Skeletal muscle tissue (tissue), 4 donors: Measurements from ENCODE around the gene PTPN2. TPM values are rescaled to one million over a fixed set of nuclear protein-coding genes. Genes with fewer than 3 reads are reported as not detected.

Experiments used
- H3K27ac ChIP-seq: one replicate; pipeline ENCODE4 v1.7.0; 2013; ENCODE audit warnings: mild to moderate bottlenecking, low read depth, low read length, inconsistent platforms
- H3K27me3 ChIP-seq, 3 donors: one replicate each; pipeline ENCODE4 v1.7.0; 2013; ENCODE audit warnings: low read length in 3 of 3; ENCODE audit not compliant: control insufficient read depth in 3 of 3, insufficient read depth in 3 of 3
- H3K36me3 ChIP-seq, 3 donors: one replicate each; pipeline ENCODE4 v1.7.0; 2013; ENCODE audit warnings: low read length in 3 of 3; ENCODE audit not compliant: control insufficient read depth in 3 of 3, insufficient read depth in 3 of 3
- H3K4me1 ChIP-seq, 3 donors: one replicate each; pipeline ENCODE4 v1.7.0; 2013; ENCODE audit warnings: low read length in 3 of 3, mild to moderate bottlenecking in 3 of 3; ENCODE audit not compliant: control insufficient read depth in 3 of 3, insufficient read depth in 3 of 3
- H3K4me3 ChIP-seq, 3 donors: one replicate each; pipeline ENCODE4 v1.7.0; 2013; ENCODE audit warnings: low read length in 3 of 3
- H3K9ac ChIP-seq, 3 donors: one replicate each; pipeline ENCODE4 v1.7.0; 2013; ENCODE audit warnings: low read length in 3 of 3, mild to moderate bottlenecking in 3 of 3, moderate library complexity in 2 of 3, low read depth in 1 of 3
- H3K9me3 ChIP-seq, 3 donors: one replicate each; pipeline ENCODE4 v1.7.0; 2013; ENCODE audit warnings: low read length in 3 of 3; ENCODE audit not compliant: control insufficient read depth in 3 of 3
- total RNA-seq: library from RNA; depleted of rRNA; stranded (reverse); fragments of >200 nt; gene quantifications from one replicate; pipeline ENCODE4 v1.2.3, GENCODE V29; 2014
- donor health status: Osteomylitis.

Gene PTPN2
- total RNA-seq, 1 donor from 2014 or later = 17.2 TPM

DNA sequence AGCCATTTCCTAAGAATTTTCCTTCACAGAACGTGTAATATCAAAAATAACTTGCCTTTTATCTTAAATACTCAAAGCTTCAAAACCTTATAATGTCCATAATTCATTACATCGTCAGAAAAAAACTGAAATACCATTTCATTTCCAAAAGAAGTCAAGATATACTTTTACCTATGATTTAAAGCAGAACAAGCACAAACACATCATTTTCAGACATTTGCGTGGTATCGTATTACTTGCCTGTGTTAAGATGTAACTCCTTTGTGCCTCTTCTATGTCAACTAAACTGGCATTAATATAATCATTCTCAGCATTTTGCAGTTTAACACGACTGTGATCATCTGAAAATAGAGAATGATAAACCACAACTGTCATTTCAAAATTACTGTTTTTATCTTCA is 47.5 kb downstream of the PTPN2 start:
- H3K27ac ChIP-seq = no peak overlapping the region
- H3K4me1 ChIP-seq = peaks cover 5 to 8% (median 6%) of the 10 kb centered on the region in 3 donors
- H3K27me3 ChIP-seq = no peaks in the 10 kb centered on the region
- H3K36me3 ChIP-seq = peaks cover 2 to 7% (median 6%) of the 10 kb centered on the region in 3 donors
- no peak overlapping the region for H3K9ac ChIP-seq
- H3K9me3 ChIP-seq = no peaks in the 10 kb centered on the region
- no peak overlapping the region for H3K4me3 ChIP-seq

DNA sequence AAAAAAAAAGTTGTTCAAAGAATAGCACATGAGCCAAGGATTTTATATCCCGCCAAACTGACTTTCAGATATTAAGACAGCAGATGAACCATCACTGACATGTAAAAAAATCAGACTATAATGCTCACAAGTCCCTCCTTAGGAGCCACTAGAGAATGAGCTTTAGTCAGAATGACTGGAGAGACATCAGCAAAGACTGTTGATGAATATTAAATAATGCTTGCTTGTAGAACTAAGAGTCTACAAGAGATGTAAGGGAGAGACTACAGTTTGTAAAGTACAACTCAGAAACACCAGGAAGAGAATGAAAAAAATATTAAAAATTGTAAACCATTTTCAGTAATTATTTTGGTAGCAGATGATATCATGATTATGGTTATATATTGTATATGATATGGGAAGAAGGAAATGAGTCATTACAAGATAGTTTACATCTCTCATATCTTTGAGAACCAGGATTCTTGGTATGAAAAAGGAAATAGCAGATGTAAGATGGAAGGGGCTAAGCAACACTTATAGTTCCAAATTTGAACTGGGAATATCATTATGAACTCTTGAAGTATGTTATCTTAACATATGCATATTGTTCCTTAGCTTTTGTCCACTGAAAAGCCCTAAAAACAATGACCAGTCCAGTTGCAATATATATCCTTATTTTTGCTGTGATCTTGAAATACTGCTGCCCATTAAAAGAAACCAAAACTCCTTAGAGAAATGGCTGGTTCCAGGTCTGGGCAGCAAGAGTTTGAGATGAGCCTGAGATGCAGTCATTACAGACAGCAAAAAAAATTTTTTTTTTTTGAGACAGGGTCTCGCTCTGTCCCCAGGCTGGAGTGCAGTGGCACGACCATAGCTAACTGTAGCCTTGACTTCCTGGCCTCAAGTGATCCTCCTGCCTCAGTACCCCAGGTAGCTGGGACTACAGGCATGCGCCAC is 55.7 kb downstream of the PTPN2 start:
- H3K27ac ChIP-seq = no peak overlapping the region
- no peaks in the 10 kb centered on the region for H3K9me3 ChIP-seq
- no peaks in the 10 kb centered on the region for H3K27me3 ChIP-seq
- no peaks in the 10 kb centered on the region for H3K4me1 ChIP-seq
- no peak overlapping the region for H3K9ac ChIP-seq
- peaks cover 6 to 24% (median 14%) of the 10 kb centered on the region in 3 donors for H3K36me3 ChIP-seq
- H3K4me3 ChIP-seq = no peak overlapping the region

GRCh38 chr18:12827588-12827987 is 56.4 kb downstream of the PTPN2 start:
- no peak overlapping the region for H3K4me3 ChIP-seq
- H3K36me3 ChIP-seq = peaks cover 4 to 24% (median 15%) of the 10 kb centered on the region in 3 donors
- H3K9me3 ChIP-seq = no peaks in the 10 kb centered on the region
- H3K4me1 ChIP-seq = no peaks in the 10 kb centered on the region
- no peaks in the 10 kb centered on the region for H3K27me3 ChIP-seq
- no peak overlapping the region for H3K27ac ChIP-seq
- H3K9ac ChIP-seq = no peak overlapping the region

DNA sequence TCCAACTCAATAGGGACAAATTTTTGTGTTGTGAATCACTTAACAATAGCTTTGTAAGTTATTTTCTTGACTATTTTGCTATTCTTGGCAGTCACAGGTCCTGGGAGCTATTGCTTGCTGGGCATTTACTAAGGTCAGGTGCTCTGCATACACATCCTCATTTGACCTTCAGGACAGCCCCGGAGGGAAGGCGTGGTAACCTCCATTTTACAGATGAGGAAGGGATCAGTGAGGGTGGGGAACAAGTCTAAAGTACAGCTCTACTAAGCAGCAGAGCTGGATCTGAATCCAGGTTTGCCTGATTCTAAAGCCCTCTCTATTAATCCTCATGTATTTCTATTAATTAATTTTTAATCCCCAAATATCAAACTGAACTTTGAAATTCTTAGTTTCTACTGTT is 58.8 kb downstream of the PTPN2 start:
- Histone ChIP-seq H3K4me1 (no peaks in the 10 kb centered on the region), H3K27me3 (no peaks in the 10 kb centered on the region), H3K9me3 (no peaks in the 10 kb centered on the region), H3K9ac (no peak overlapping the region), H3K4me3 (no peak overlapping the region), H3K27ac (no peak overlapping the region), H3K36me3 (peaks cover 4 to 21% (median 16%) of the 10 kb centered on the region in 3 donors)

GRCh38 chr18:12823892-12824291 is 60.1 kb downstream of the PTPN2 start:
- H3K9me3 ChIP-seq = no peaks in the 10 kb centered on the region
- peaks cover 4 to 21% (median 16%) of the 10 kb centered on the region in 3 donors for H3K36me3 ChIP-seq
- no peak overlapping the region for H3K4me3 ChIP-seq
- H3K27ac ChIP-seq = no peak overlapping the region
- no peak overlapping the region for H3K9ac ChIP-seq
- no peaks in the 10 kb centered on the region for H3K4me1 ChIP-seq
- no peaks in the 10 kb centered on the region for H3K27me3 ChIP-seq

GRCh38 chr18:12821408-12821807 is 62.6 kb downstream of the PTPN2 start:
- Histone ChIP-seq H3K4me1 (no peaks in the 10 kb centered on the region), H3K27me3 (no peaks in the 10 kb centered on the region), H3K36me3 (peaks cover 4 to 21% (median 12%) of the 10 kb centered on the region in 3 donors)

DNA sequence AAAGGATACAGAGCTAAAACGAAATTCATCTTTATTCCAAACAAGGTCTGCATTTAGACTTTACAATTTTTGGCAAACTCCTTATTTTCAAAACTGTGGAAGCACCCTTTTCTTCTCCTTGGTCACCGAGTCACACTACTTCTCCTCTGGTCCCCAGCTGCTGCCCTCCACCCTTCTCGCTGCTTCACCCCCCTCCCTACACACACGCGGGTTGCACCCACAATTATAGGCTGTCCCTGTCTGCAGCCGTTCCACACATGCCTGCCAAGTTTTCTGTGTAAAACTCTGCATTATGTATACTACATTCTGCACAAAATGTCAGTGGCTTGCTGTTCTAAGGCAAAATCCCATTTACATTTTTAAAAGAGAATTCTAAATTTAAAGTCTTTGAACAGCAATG is 63.5 kb downstream of the PTPN2 start:
- peaks cover 9 to 27% (median 20%) of the 10 kb centered on the region in 3 donors for H3K36me3 ChIP-seq
- no peaks in the 10 kb centered on the region for H3K9me3 ChIP-seq
- H3K4me3 ChIP-seq = no peak overlapping the region
- H3K9ac ChIP-seq = no peak overlapping the region
- H3K4me1 ChIP-seq = no peaks in the 10 kb centered on the region
- H3K27me3 ChIP-seq = no peaks in the 10 kb centered on the region
- no peak overlapping the region for H3K27ac ChIP-seq

More at GRCh38 chr18:12821408-12821807, 62.6 kb downstream of the PTPN2 start:
- H3K9me3 ChIP-seq = no peaks in the 10 kb centered on the region
- H3K4me3 ChIP-seq = no peak overlapping the region
- no peak overlapping the region for H3K9ac ChIP-seq
- H3K27ac ChIP-seq = no peak overlapping the region

- peaks cover 7 to 23% (median 20%) of the 10 kb centered on the region in 3 donors for H3K36me3 ChIP-seq
- H3K9me3 ChIP-seq = no peaks in the 10 kb centered on the region
- no peak overlapping the region for H3K9ac ChIP-seq
- no peaks in the 10 kb centered on the region for H3K27me3 ChIP-seq
- H3K4me3 ChIP-seq = no peak overlapping the region
- H3K4me1 ChIP-seq = no peaks in the 10 kb centered on the region
- H3K27ac ChIP-seq = no peak overlapping the region
Measured at GRCh38 chr18:12819841-12820240, 64.2 kb downstream of the PTPN2 start.

- Histone ChIP-seq H3K9me3 (no peaks in the 10 kb centered on the region), H3K27me3 (no peaks in the 10 kb centered on the region), H3K4me1 (no peaks in the 10 kb centered on the region), H3K27ac (no peak overlapping the region), H3K9ac (no peak overlapping the region), H3K36me3 (peaks cover 7 to 19% (median 17%) of the 10 kb centered on the region in 3 donors), H3K4me3 (no peak overlapping the region)
Measured at GRCh38 chr18:12819322-12819721, 64.7 kb downstream of the PTPN2 start.

DNA sequence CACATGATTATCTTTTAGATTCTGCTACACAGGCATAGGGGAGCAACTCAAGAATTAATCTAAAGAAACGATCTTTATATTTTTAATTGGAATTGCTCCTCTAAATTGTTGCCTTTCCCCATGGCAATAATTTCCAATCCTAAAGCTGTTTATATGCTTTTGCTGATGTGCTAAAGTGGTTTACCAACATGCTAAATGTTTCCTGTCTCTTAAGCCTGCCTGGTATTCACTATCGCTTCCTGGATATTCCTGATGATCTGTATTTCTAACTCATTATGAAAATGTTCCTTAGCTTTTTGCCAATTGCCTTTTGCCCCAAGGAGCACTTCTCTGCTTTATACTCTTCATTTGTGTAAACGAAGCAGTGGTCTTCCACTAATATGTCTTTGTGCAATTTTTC is 65.8 kb downstream of the PTPN2 start:
- Histone ChIP-seq H3K36me3 (peaks cover 7 to 16% (median 13%) of the 10 kb centered on the region in 3 donors), H3K4me1 (no peaks in the 10 kb centered on the region)

More for the DNA sequence above, 65.8 kb downstream of the PTPN2 start:
- H3K27ac ChIP-seq = no peak overlapping the region
- H3K27me3 ChIP-seq = no peaks in the 10 kb centered on the region
- no peak overlapping the region for H3K4me3 ChIP-seq
- no peaks in the 10 kb centered on the region for H3K9me3 ChIP-seq
- H3K9ac ChIP-seq = no peak overlapping the region
